ENCODE results near the gene C19orf25.

Gene C19orf25

GRCh38 chr19:1496714-1497577 is 17.9 kb upstream of the C19orf25 start:
- DNase-seq (ENCODE audit: extremely low spot score): no peak
- no peak for TF ChIP-seq CTCF (IDR thresholded peaks at IDR 0.05; ENCODE audit: control extremely low read depth, extremely low read depth, low read depth, missing control alignments)
- ChIA-PET CTCF (interaction anchor here (1.3 kb wide), 1 partner anchor 329 kb away, joined by 3 read pairs; no protein-coding TSS in a partner anchor), POLR2A (no interaction called here)

GRCh38 chr19:1495799-1496713 is 17.0 kb upstream of the C19orf25 start:
- CTCF ChIA-PET: no interaction called here
- no peak for DNase-seq (ENCODE audit: extremely low spot score)
- POLR2A ChIA-PET: no interaction called here
- TF ChIP-seq CTCF (IDR thresholded peaks at IDR 0.05; ENCODE audit: control extremely low read depth, extremely low read depth, low read depth, missing control alignments): no peak

GRCh38 chr19:1495051-1495798 is 16.2 kb upstream of the C19orf25 start:
- ChIA-PET CTCF (no interaction called here), POLR2A (no interaction called here)
- DNase-seq (ENCODE audit: extremely low spot score): no peak
- TF ChIP-seq CTCF (IDR thresholded peaks at IDR 0.05; ENCODE audit: control extremely low read depth, extremely low read depth, low read depth, missing control alignments): no peak

- POLR2A ChIA-PET: no interaction called here
- no peak for TF ChIP-seq CTCF (IDR thresholded peaks at IDR 0.05; ENCODE audit: control extremely low read depth, extremely low read depth, low read depth, missing control alignments)
- CTCF ChIA-PET: no interaction called here
- no peak for DNase-seq (ENCODE audit: extremely low spot score)
These were observed 15.2 kb upstream of the C19orf25 start for GRCh38 chr19:1494115-1494815.

- ChIA-PET POLR2A (no interaction called here), CTCF (interaction anchor here (0.8 kb wide), 1 partner anchor 10 kb away, joined by 3 read pairs; no protein-coding TSS in a partner anchor)
- no peak for TF ChIP-seq CTCF (IDR thresholded peaks at IDR 0.05; ENCODE audit: control extremely low read depth, extremely low read depth, low read depth, missing control alignments)
- DNase-seq (ENCODE audit: extremely low spot score): no peak
These were observed 13.5 kb upstream of the C19orf25 start for GRCh38 chr19:1492474-1493006.

Data from GM10248 (cell line).